Small intestine (tissue), 16 donors: ENCODE results near the gene FANCG. TPM values are rescaled to one million over a fixed set of nuclear protein-coding genes. Genes with fewer than 3 reads are reported as not detected.

Source experiments
- DNase-seq, 2 donors: peaks; one replicate each; pipeline versions ENCODE4 v3.0.0 to v3.0.0-alpha.2; 2013
- FAIRE-seq: peaks from 2 replicates; lab custom pipeline; 2012; peaks lifted over from hg19 to GRCh38; lab: Jason Lieb, UNC
- H3K27ac ChIP-seq, 3 donors: one replicate each; pipeline ENCODE4 v1.5.1; 2013; ENCODE audit warnings: low read length in 2 of 3, mild to moderate bottlenecking in 2 of 3, control low read depth in 1 of 3, inconsistent platforms in 1 of 3, low read depth in 1 of 3, moderate library complexity in 1 of 3
- H3K27me3 ChIP-seq, 3 donors: one replicate each; pipeline ENCODE4 v1.6.1; 2013; ENCODE audit warnings: low read length in 3 of 3, inconsistent platforms in 1 of 3; ENCODE audit not compliant: control insufficient read depth in 3 of 3, insufficient read depth in 3 of 3
- H3K36me3 ChIP-seq, 3 donors: one replicate each; pipeline ENCODE4 v1.6.1; 2013; ENCODE audit warnings: low read length in 3 of 3, inconsistent platforms in 1 of 3, low read depth in 1 of 3, mild to moderate bottlenecking in 1 of 3, moderate library complexity in 1 of 3; ENCODE audit not compliant: control insufficient read depth in 3 of 3, insufficient read depth in 2 of 3
- H3K4me1 ChIP-seq, 3 donors: one replicate each; pipeline ENCODE4 v1.6.1; 2013; ENCODE audit warnings: low read length in 2 of 3, inconsistent platforms in 1 of 3, low read depth in 1 of 3, mild to moderate bottlenecking in 1 of 3, moderate library complexity in 1 of 3; ENCODE audit not compliant: control insufficient read depth in 3 of 3, insufficient read depth in 2 of 3
- H3K4me3 ChIP-seq, 3 donors: one replicate each; pipeline ENCODE4 v1.5.1; 2013; ENCODE audit warnings: low read length in 3 of 3, control low read depth in 1 of 3, inconsistent platforms in 1 of 3, low read depth in 1 of 3, mild to moderate bottlenecking in 1 of 3, moderate library complexity in 1 of 3
- H3K9me3 ChIP-seq, 2 donors: one replicate each; pipeline ENCODE4 v1.6.1; 2013; ENCODE audit warnings: low read depth in 1 of 2, low read length in 1 of 2; ENCODE audit not compliant: control insufficient read depth in 2 of 2, insufficient read depth in 1 of 2
- WGBS, 3 donors: extraction: QIAGEN DNeasy Blood & Tissue Kit; methylation state at CpG; one replicate each; pipeline ENCODE4 v1.1.7; 2013; 5-methylcytosine and 5-hydroxymethylcytosine counted together
- long read RNA-seq, 10 donors: transcript quantifications; one replicate each; lab custom pipeline, GENCODE V29; 2026
- polyA plus RNA-seq, 4 donors: library from polyadenylated mRNA; stranded (reverse) in 3 of 4; unstranded in 1 of 4; fragments of 200-250 nt in 3 of 4; fragments of 120-200 nt in 1 of 4; gene quantifications; one replicate each; pipeline versions ENCODE4 v1.2.1 to v1.2.3, GENCODE V29; 2013
- donor health status: healthy with polysubstance abuse.
- donor health status: control.
- donor health status: control.
- donor health status: Bipolar disorder and iron deficiency.
- donor health status: healthy.

Gene FANCG
- 10 to 100 TPM in 3 of 4 donors, 1 to 10 TPM in 1; 10.0 to 22.9 (median 16.7) TPM for polyA plus RNA-seq
- long read RNA-seq, donor 1, partial matches to known transcripts, result 0 of 1 reads
- long read RNA-seq, donor 1, other reads (novel, unspliced or antisense), result 0 of 1 reads
- long read RNA-seq, donor 2, partial matches to known transcripts, result 0 of 1 reads
- long read RNA-seq, donor 2, other reads (novel, unspliced or antisense), result 0 of 1 reads
- long read RNA-seq, donor 3, result 0 reads
- long read RNA-seq, donor 4, result 0 reads
- long read RNA-seq, donor 5, result 0 reads
- long read RNA-seq, donor 6, result 0 reads
- long read RNA-seq, donor 7, partial matches to known transcripts, result 0 of 1 reads
- long read RNA-seq, donor 7, other reads (novel, unspliced or antisense), result 0 of 1 reads
- long read RNA-seq, donor 8, result 0 reads
- long read RNA-seq, donor 9, result 0 reads
- long read RNA-seq, donor 10, partial matches to known transcripts, result 0 of 1 reads
- long read RNA-seq, donor 10, other reads (novel, unspliced or antisense), result 0 of 1 reads

DNA sequence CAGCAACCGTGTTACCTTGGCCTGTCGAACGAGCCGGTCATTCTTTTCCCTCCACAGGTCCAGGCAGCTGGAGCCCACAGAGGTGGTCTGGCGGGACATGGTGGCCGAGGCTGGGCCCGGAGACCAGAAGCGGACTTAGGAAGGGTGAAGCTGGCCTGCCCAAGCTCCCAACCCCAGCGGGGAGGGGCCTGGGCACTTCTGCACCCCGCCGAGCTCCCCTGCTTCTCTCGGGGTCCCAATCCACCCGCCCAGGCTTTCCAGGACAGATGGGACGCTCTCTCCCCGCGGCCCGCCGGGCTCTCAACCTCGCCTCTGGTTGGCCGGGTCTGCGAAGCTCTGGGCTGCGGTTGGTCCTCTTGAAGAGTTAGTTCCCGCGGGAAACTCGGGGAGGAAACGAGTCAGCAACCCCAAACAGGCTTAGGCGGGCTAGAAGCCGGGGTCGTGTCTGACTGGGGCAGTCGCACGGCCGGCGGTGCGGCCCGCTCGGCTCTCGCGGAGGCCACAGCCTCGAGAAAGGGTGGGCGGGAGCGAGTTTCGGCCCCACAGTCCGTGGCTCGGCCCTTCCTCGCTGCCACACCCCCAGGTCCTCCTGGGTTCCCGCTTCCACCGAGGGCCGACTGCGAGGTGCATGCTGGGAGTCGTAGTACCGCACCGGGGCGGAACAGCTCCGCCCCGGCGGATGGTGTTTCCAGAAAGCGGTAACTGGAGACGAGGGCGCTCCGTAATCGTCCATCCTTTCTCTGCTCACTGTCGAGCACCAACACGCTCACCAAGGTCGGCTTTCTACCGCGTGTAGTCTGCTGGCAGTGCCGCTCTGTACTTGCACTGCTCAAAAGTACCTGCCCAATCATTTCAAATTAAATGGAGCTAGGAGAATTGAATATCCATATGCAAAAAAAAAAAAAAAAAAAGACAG is at the start of gene FANCG:
TSS of gene FANCG (minus strand) at position 517 of the 916 bp plus-strand sequence. CDS start at position 99, 418 bp downstream.
- WGBS, 3 donors, result 0% methylated on average over 57 to 67 of the region's 67 CpGs
- H3K27me3 ChIP-seq, result no peaks in the 10 kb centered on the region
- H3K36me3 ChIP-seq, result peaks cover 0 to 28% (median 0%) of the 10 kb centered on the region in 3 donors
- peak; percentile 92 to 97 for DNase-seq
- H3K4me1 ChIP-seq, result peaks cover 0 to 12% (median 0%) of the 10 kb centered on the region in 3 donors
- H3K4me3 ChIP-seq, result peak within 1 kb of the TSS; percentile 71 to 95 (median 83)
- no peak for FAIRE-seq
- H3K27ac ChIP-seq, result peak within 1 kb of the TSS in 2 of 3 donors; percentile 79 to 90
- no peaks in the 10 kb centered on the region for H3K9me3 ChIP-seq

DNA sequence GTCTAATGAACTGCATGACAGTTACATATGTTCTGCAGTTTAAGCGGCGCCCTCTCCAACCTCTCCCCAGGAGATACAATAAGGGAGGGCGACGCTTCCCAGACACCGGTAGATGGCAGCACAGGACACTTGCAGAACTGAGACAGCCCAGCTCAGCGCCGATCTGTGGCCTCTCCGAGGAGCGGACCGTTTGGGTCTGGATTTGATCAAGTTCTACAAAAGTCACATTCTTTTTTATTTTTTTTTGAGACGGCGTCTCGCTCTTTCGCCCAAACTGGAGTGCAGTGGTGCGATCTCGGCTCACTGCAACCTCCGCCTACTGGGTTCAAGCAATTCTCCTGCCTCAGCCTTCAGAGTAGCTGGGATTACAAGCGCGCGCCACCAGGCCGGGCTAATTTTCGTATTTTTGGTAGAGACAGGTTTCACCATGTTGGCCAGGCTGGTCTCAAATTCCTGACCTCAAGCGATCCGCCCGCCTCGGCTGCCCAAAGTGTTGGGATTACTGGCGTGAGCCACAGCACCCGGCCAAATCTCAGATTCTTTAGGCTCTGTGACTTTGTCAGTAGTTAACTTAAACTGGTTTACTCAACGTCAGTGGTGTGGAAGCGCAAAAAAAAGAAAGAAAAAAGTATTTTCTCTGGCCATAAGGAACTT is 37.3 kb upstream of the FANCG start:
- peak overlapping the region in 2 of 3 donors; percentile 52 to 73 for H3K4me3 ChIP-seq
- no peak for FAIRE-seq
- peak; percentile 94 to 96 for DNase-seq
- no peaks in the 10 kb centered on the region for H3K36me3 ChIP-seq
- no peaks in the 10 kb centered on the region for H3K27me3 ChIP-seq
- H3K27ac ChIP-seq, result peak overlapping the region in 2 of 3 donors; percentile 86 to 92
- no peaks in the 10 kb centered on the region for H3K9me3 ChIP-seq
- H3K4me1 ChIP-seq, result peaks cover 5 to 35% (median 13%) of the 10 kb centered on the region in 3 donors
- WGBS, 3 donors, result 25 to 33% (median 32%) methylated on average over 30 of the region's 30 CpGs

DNA sequence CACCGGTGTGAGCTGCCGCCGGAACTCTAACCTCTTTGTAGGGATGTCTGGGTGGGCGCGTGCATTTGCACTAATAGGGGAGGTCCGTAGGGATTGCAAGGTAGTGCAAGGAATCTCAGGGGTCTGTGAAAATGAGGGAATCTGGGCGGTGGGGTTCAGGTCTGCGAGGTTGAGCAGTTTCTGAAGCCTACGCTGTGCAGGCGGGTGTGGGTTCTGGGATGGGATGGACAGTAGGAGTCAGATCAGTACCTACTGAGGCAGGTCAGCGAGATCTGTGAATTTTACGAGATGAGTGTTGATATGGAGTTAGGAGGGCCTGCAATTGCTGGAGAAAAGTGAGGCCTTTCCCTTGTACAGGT is 36.8 kb upstream of the FANCG start:
- FAIRE-seq (no peak), DNase-seq (no peak)
- Histone ChIP-seq H3K4me1 (peaks cover 7 to 39% (median 15%) of the 10 kb centered on the region in 3 donors), H3K9me3 (no peaks in the 10 kb centered on the region), H3K27ac (peak overlapping the region; percentile 34 to 92 (median 86)), H3K4me3 (peak overlapping the region in 2 of 3 donors; percentile 52 to 73), H3K36me3 (no peaks in the 10 kb centered on the region), H3K27me3 (no peaks in the 10 kb centered on the region)
- 0 to 1% (median 1%) methylated on average over 12 of the region's 12 CpGs for WGBS, 3 donors

DNA sequence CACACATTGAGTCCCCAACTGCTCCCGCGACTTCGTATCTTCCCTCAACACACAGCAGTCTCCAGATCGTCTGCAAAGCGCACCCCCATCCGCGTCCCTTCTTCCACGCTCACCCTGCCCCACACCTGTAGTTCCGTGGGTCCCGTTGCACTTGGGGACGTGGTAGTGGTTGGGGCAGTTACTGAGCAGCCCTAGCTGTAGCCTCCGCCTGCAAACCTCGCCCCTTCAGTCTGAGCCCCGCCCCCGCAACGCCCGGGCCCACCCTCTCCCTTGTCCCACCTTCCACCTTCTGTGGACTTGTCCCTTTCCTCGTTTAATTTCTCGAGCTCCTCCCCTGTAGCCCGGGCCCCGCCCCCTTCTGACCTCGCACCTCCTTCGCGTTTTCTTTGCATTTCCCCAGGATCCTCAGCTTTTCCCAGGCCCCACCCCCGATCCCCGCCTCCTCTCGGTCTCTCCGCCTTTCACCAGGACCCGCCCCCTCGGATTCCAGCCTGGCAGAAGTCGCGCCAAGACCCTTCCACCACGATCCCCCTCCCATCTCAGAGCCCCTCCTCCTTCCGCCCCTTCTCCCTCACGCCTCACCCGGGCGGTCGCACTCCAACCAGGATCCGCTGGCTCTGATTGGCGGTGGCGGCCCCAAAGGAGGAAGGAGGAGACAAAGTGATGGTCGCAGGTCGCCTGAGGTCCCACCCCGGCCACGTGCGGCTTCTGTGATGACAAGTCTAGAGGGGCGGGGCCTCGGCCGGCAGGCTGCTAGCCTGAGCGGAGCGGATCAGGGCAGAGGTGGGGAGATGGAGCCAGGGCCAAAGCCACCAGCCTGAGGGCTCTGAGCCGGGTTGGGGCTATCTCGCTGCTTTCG is 36.2 kb upstream of the FANCG start, which contains the start of gene ATOSB:
TSS of gene ATOSB (minus strand) at position 183 of the 859 bp plus-strand sequence. CDS start 7,588 bp downstream, outside the sequence.
- H3K36me3 ChIP-seq, result no peaks in the 10 kb centered on the region
- 0 to 1% (median 0%) methylated on average over 46 to 54 of the region's 54 CpGs for WGBS, 3 donors
- DNase-seq (peak; percentile 98), FAIRE-seq (no peak)
- peak within 1 kb of the TSS; percentile 14 to 73 (median 52) for H3K4me3 ChIP-seq
- H3K27me3 ChIP-seq, result no peaks in the 10 kb centered on the region
- H3K4me1 ChIP-seq, result peaks cover 7 to 40% (median 16%) of the 10 kb centered on the region in 3 donors
- H3K9me3 ChIP-seq, result no peaks in the 10 kb centered on the region
- H3K27ac ChIP-seq, result peak within 1 kb of the TSS; percentile 83 to 92 (median 86)

DNA sequence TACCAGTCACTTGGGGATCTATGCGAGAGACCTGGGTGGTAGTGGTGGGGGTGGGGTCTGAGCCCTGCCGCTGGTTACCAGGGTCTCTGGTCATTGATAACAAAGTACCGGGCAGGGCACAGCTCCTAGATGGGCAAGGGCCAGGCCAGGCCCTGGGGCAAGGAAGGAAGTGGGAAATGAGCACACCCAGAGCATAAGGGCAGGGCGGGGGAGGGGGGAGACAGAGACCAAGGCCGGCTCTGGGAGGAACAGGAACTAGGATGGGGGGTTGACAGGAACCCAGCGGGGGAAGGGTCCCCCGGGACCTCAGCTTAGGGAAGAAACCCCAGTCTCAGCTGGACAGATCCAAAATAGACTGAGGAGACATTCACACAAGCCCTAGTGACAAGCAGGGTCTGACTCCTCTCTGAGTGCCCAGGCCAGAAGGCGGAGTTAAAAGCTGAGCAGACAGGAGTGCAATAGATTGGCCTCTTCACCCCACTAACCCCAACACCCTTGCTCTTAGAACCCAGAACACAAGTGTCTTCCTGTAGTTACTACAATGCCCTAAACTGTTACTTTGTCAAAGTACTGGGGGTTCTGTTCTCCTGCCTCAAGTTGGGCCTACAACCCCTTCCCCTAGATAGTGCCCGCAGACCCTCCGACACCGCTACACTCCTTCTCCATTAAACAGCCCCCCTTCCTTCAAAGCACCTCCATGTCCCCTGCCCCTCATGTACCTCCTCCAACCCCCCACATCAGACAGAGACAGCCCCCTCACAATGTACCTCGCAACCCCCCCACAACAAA is 35.3 kb upstream of the FANCG start:
- peak overlapping the region; percentile 83 to 92 (median 86) for H3K27ac ChIP-seq
- no peaks in the 10 kb centered on the region for H3K27me3 ChIP-seq
- H3K9me3 ChIP-seq, result no peaks in the 10 kb centered on the region
- WGBS, 3 donors, result 8 to 11% (median 8%) methylated on average over 12 of the region's 12 CpGs
- H3K36me3 ChIP-seq, result peaks cover 0 to 3% (median 0%) of the 10 kb centered on the region in 3 donors
- DNase-seq (peak; percentile 65 to 74), FAIRE-seq (no peak)
- peak overlapping the region; percentile 14 to 73 (median 52) for H3K4me3 ChIP-seq
- peaks cover 10 to 48% (median 23%) of the 10 kb centered on the region in 3 donors for H3K4me1 ChIP-seq

DNA sequence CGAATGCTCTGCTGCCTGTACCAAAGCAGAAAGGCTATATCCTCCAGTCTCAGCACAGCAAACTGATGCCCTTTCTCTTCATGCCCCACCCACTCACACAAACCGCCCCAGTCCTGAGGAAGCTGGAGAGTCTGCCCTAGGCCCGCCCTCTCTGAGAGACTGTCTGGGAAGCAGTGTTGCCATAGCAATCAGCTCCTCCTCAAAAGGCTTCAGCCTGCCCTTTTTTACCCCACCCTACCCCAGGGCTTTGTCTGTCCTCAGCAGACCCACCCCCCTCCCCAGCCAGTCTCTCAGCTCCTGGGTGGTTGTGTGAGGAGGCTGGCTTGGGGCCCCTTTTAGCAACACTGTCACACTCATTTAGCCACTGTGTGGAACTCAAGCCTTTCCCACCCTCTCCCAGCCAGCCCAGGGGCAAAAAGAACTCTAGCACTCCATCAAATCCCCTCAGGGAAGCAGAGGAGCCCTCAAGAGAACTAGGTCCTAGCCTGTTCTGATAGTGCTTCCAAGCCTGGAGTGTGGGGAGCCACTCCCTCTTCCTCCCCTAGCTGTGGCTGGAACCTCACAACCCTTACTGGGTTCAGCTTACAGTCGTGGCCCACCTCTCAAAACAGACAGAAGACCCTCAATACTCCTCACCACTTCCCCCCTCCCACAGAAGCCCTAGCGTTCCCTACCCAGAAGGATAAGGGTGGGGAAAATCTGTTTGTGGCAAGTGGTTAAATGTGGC is 34.5 kb upstream of the FANCG start:
- no peaks in the 10 kb centered on the region for H3K9me3 ChIP-seq
- H3K36me3 ChIP-seq, result peaks cover 0 to 3% (median 0%) of the 10 kb centered on the region in 3 donors
- peak overlapping the region in 2 of 3 donors; percentile 52 to 73 for H3K4me3 ChIP-seq
- peak; percentile 78 to 80 for DNase-seq
- no peak for FAIRE-seq
- no peaks in the 10 kb centered on the region for H3K27me3 ChIP-seq
- WGBS, 3 donors, result 2 to 9% (median 8%) methylated on average over 5 of the region's 5 CpGs
- peaks cover 10 to 48% (median 23%) of the 10 kb centered on the region in 3 donors for H3K4me1 ChIP-seq
- peak overlapping the region; percentile 83 to 92 (median 86) for H3K27ac ChIP-seq
